GM12892 (cell line): ENCODE results near the gene CRMP1.

Experiments
- DNase-seq: peaks from one replicate; pipeline ENCODE4 v3.0.0; 2011; ENCODE audit not compliant: insufficient read length
- FAIRE-seq: peaks from 2 replicates; lab custom pipeline; 2011; peaks lifted over from hg19 to GRCh38; lab: Jason Lieb, UNC
- POLR2A ChIP-seq: IDR thresholded peaks from 2 replicates; pipeline ENCODE4 v1.6.1; 2011; ENCODE audit warnings: low read depth, low read length, control low read depth
- POLR2AphosphoS5 ChIP-seq: IDR thresholded peaks from 2 replicates; pipeline ENCODE4 v1.6.1; 2011; ENCODE audit warnings: low read depth, low read length, control low read depth
- TAF1 ChIP-seq: IDR thresholded peaks from 2 replicates; pipeline ENCODE4 v1.6.1; 2011; ENCODE audit warnings: low read depth, mild to moderate bottlenecking, control low read depth, low read length, borderline replicate concordance

CRMP1 gene

GRCh38 chr4:5918331-5918985 is 25.6 kb upstream of the CRMP1 start:
- TF ChIP-seq POLR2AphosphoS5 (no peak), POLR2A (no peak), TAF1 (no peak)

GRCh38 chr4:5917672-5918071 is 24.8 kb upstream of the CRMP1 start:
- TF ChIP-seq TAF1 (no peak), POLR2A (no peak)
- DNase-seq (no peak), FAIRE-seq (no peak)

More at GRCh38 chr4:5918331-5918985, 25.6 kb upstream of the CRMP1 start:
- DNase-seq (no peak), FAIRE-seq (no peak)

GRCh38 chr4:5916229-5916628 is 23.3 kb upstream of the CRMP1 start:
- DNase-seq: no peak
- no peak for FAIRE-seq
- TF ChIP-seq POLR2AphosphoS5 (no peak), POLR2A (no peak), TAF1 (no peak)

GRCh38 chr4:5913454-5913853 is 20.6 kb upstream of the CRMP1 start:
- TF ChIP-seq POLR2AphosphoS5 (no peak), TAF1 (no peak), POLR2A (no peak)
- FAIRE-seq (no peak), DNase-seq (no peak)

GRCh38 chr4:5912614-5913019 is 19.7 kb upstream of the CRMP1 start:
- FAIRE-seq (no peak), DNase-seq (no peak)
- no peak for TF ChIP-seq POLR2AphosphoS5
- TF ChIP-seq TAF1: no peak
- no peak for TF ChIP-seq POLR2A

GRCh38 chr4:5908876-5909427 is 16.1 kb upstream of the CRMP1 start:
- DNase-seq: no peak
- TF ChIP-seq TAF1: no peak
- no peak for FAIRE-seq

- FAIRE-seq: no peak
- TF ChIP-seq TAF1 (no peak), POLR2A (no peak), POLR2AphosphoS5 (no peak)
- no peak for DNase-seq
These were observed 13.3 kb upstream of the CRMP1 start for GRCh38 chr4:5906191-5906590.

GRCh38 chr4:5905714-5906113 is 12.8 kb upstream of the CRMP1 start:
- no peak for TF ChIP-seq POLR2A
- FAIRE-seq (no peak), DNase-seq (no peak)

- FAIRE-seq (no peak), DNase-seq (no peak)
- TF ChIP-seq TAF1 (no peak), POLR2AphosphoS5 (no peak)
These were observed 8.0 kb upstream of the CRMP1 start for GRCh38 chr4:5900844-5901243.

GRCh38 chr4:5899881-5900280 is 7.0 kb upstream of the CRMP1 start:
- DNase-seq (no peak), FAIRE-seq (no peak)
- TF ChIP-seq POLR2AphosphoS5 (no peak), POLR2A (no peak), TAF1 (no peak)

GRCh38 chr4:5899396-5899795 is 6.5 kb upstream of the CRMP1 start:
- FAIRE-seq: no peak

GRCh38 chr4:5897674-5898073 is 4.8 kb upstream of the CRMP1 start:
- FAIRE-seq (no peak), DNase-seq (no peak)
- TF ChIP-seq POLR2A: no peak
- TF ChIP-seq POLR2AphosphoS5: no peak
- TF ChIP-seq TAF1: no peak

More at GRCh38 chr4:5899396-5899795, 6.5 kb upstream of the CRMP1 start:
- TF ChIP-seq POLR2A (no peak), POLR2AphosphoS5 (no peak), TAF1 (no peak)
- no peak for DNase-seq

GRCh38 chr4:5895287-5895686 is 2.4 kb upstream of the CRMP1 start:
- FAIRE-seq (no peak), DNase-seq (no peak)
- TF ChIP-seq POLR2AphosphoS5 (no peak), TAF1 (no peak), POLR2A (no peak)
